ENCODE data around the gene MORN2.

GRCh38 chr2:38912619-38913018 lies 36.8 kb downstream of the MORN2 start:
- TF ChIP-seq CTCF (conservative IDR thresholded peaks at IDR 0.05; ENCODE audit: low read length), result no peak
- no peak for TF ChIP-seq EZH2phosphoT487 (IDR thresholded peaks at IDR 0.05; ENCODE audit: borderline replicate concordance)

Data from Loucy (cell line).